Measurements from ENCODE around the gene RNPC3.
"Not testable (repeated sequence)": the region's sequence is repeated elsewhere in the genome, so short reads cannot be mapped to it uniquely, and the experiment has no call there.

The RNPC3 gene

GRCh38 chr1:103561124-103561523 lies 35.6 kb downstream of the RNPC3 start:
- DNase-seq, result not testable (repeated sequence)

- no peak for DNase-seq
These were observed 36.3 kb downstream of the RNPC3 start for GRCh38 chr1:103561643-103562395.

GRCh38 chr1:103563056-103563455 lies 37.6 kb downstream of the RNPC3 start:
- DNase-seq, result no peak

- DNase-seq, result no peak
These were observed 44.0 kb downstream of the RNPC3 start for GRCh38 chr1:103569493-103569892.

- not testable (repeated sequence) for DNase-seq
These were observed 45.8 kb downstream of the RNPC3 start, which contains the start of gene AMY2B for GRCh38 chr1:103571289-103571688. Gene AMY2B (plus strand): TSS chr1:103571589. CDS start chr1:103571603, 14 bp downstream.

- DNase-seq, result no peak
These were observed 50.6 kb downstream of the RNPC3 start for GRCh38 chr1:103576065-103576464.

- DNase-seq, result not testable (repeated sequence)
These were observed 51.3 kb downstream of the RNPC3 start for GRCh38 chr1:103576784-103577183.

GRCh38 chr1:103582464-103582863 lies 57.0 kb downstream of the RNPC3 start:
- DNase-seq, result no peak

- no peak for DNase-seq
These were observed 58.4 kb downstream of the RNPC3 start for GRCh38 chr1:103583887-103584286.

GRCh38 chr1:103584537-103584936 lies 59.0 kb downstream of the RNPC3 start:
- no peak for DNase-seq

- DNase-seq, result not testable (repeated sequence)
These were observed 77.2 kb downstream of the RNPC3 start for GRCh38 chr1:103602740-103603139.
